ENCODE measurements around the gene THBS3. TPM values are rescaled to one million over a fixed set of nuclear protein-coding genes. Genes with fewer than 3 reads are reported as not detected.

The THBS3 gene
- total and polyA plus RNA-seq, 2 of the 4 experiments (the other 2 are of a cell fraction) = 15.1 to 30.4 TPM

GRCh38 chr1:155206891-155207805, 549 bp downstream of the THBS3 start:
- no peak overlapping the region for H2BK5ac ChIP-seq (ENCODE audit: low read depth, low read length, poor library complexity, severe bottlenecking)
- no peak for TF ChIP-seq BHLHE40 (IDR thresholded peaks at IDR 0.05; ENCODE audit: low read depth, low read length)
- TF ChIP-seq RCOR1 (IDR thresholded peaks at IDR 0.05; ENCODE audit: insufficient replicate concordance, low read length) = no peak
- no peak for TF ChIP-seq FOS (IDR thresholded peaks at IDR 0.05; ENCODE audit: low read depth, low read length)
- no peak for TF ChIP-seq CHD1 (IDR thresholded peaks at IDR 0.05; ENCODE audit: low read depth, low read length)
- TF ChIP-seq POLR2A (IDR thresholded peaks at IDR 0.05; ENCODE audit: low read depth, low read length) = peak; percentile 21; the same call in 1 of the 2 replicates
- no peak for TF ChIP-seq RFX5 (IDR thresholded peaks at IDR 0.05; ENCODE audit: low read depth, low read length)
- TF ChIP-seq CTCF (conservative IDR thresholded peaks at IDR 0.05; ENCODE audit: low read depth, low read length) = peak; percentile 95
- TF ChIP-seq CEBPB (IDR thresholded peaks at IDR 0.05; ENCODE audit: low read depth, low read length) = no peak
- TF ChIP-seq MAFK (IDR thresholded peaks at IDR 0.05; ENCODE audit: low read depth, low read length) = no peak
- TF ChIP-seq RAD21 (IDR thresholded peaks at IDR 0.05; ENCODE audit: low read length) = peak; percentile 80
- no peak for TF ChIP-seq MXI1 (IDR thresholded peaks at IDR 0.05; ENCODE audit: borderline replicate concordance, low read depth, low read length)
- TF ChIP-seq, protein P1, sequence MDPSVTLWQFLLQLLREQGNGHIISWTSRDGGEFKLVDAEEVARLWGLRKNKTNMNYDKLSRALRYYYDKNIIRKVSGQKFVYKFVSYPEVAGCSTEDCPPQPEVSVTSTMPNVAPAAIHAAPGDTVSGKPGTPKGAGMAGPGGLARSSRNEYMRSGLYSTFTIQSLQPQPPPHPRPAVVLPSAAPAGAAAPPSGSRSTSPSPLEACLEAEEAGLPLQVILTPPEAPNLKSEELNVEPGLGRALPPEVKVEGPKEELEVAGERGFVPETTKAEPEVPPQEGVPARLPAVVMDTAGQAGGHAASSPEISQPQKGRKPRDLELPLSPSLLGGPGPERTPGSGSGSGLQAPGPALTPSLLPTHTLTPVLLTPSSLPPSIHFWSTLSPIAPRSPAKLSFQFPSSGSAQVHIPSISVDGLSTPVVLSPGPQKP (IDR thresholded peaks at IDR 0.05; ENCODE audit: borderline replicate concordance, low read depth, low read length) = no peak
- no peak for TF ChIP-seq NFE2L2 (IDR thresholded peaks at IDR 0.05; ENCODE audit: low read depth, low read length)
- peak; percentile 55; the same call in 1 of the 2 replicates for TF ChIP-seq MAZ (IDR thresholded peaks at IDR 0.05; ENCODE audit: borderline replicate concordance, low read depth, low read length)

More at GRCh38 chr1:155206891-155207805, 549 bp downstream of the THBS3 start:
- H3K79me1 ChIP-seq (ENCODE audit: low read depth in 1 of 2, low read length in 2 of 2) = peaks cover 13 to 24% of the 10 kb centered on the region in 2 experiments
- peak overlapping the region; percentile 10 for H3K14ac ChIP-seq (replicated peaks; ENCODE audit: low read depth, low read length)
- no peaks in the 10 kb centered on the region for H4K20me1 ChIP-seq (ENCODE audit: insufficient read depth, low read length)
- H4K91ac ChIP-seq (ENCODE audit: insufficient read depth, low read depth, low read length) = peak overlapping the region; percentile 57
- 0 out of 2 replicates have a peak overlapping the region, but pooled peaks have one; percentile 16 for H2BK20ac ChIP-seq (ENCODE audit: low read depth, low read length)
- H3K9me1 ChIP-seq (ENCODE audit: insufficient read depth, low read length) = peaks cover 6% of the 10 kb centered on the region; the same call in 1 of the 2 replicates
- ChIA-PET CTCF (interaction anchor here (0.6 to 2.0 kb wide), 7 partner anchors 13 to 109 kb away, joined by 3 to 18 read pairs (median 4); partner anchors contain the start of gene KRTCAP2), POLR2A (ENCODE audit: unreplicated experiment) (interaction anchor here (0.5 to 0.6 kb wide), 3 partner anchors 16 to 107 kb away, joined by 3 read pairs; no protein-coding TSS in a partner anchor)
- H4K5ac ChIP-seq (ENCODE audit: low read depth, low read length) = peak overlapping the region; percentile 34; the same call in 1 of the 2 replicates
- peaks cover 4% of the 10 kb centered on the region; the same call in 1 of the 2 replicates for H3K36me3 ChIP-seq (ENCODE audit: control insufficient read depth, insufficient read depth, low read length)
- peak overlapping the region; percentile 79 for H2AFZ ChIP-seq (replicated peaks; ENCODE audit: low read length, poor library complexity)
- peaks cover 15% of the 10 kb centered on the region for H3K4me1 ChIP-seq (ENCODE audit: control insufficient read depth, insufficient read depth, low read length)
- H3K27ac ChIP-seq (ENCODE audit: insufficient read depth, low read length) = peak overlapping the region; percentile 12; the same call in 1 of the 2 replicates
- WGBS, 2 experiments (ENCODE audit: extremely low coverage in 2 of 2, insufficient read length in 1 of 2) = 2% methylated on average over 8 of the region's 13 CpGs; no CpG with 5 or more reads in 1 of the 2 experiments
- peak overlapping the region; percentile 14 for H3K23ac ChIP-seq (ENCODE audit: low read depth, low read length)
- peak overlapping the region; percentile 54 for H3K4ac ChIP-seq (ENCODE audit: low read depth, low read length)
- BruUV-seq (replicated peaks) = no TSS peak
- dilution Hi-C loops (cut with HindIII; ENCODE audit: low sequenced_read_pairs, unreplicated experiment) (no loop called here), in situ Hi-C loops (cut with MboI; ENCODE audit: low sequenced_read_pairs) (no loop called here), intact Hi-C loops (cut with micrococcal nuclease) (loop anchor here (1.0 to 10.0 kb wide), 4 partner anchors 19 to 388 kb away; partner anchors contain the start of gene RUSC1)
- peak overlapping the region; percentile 90 for H3K4me2 ChIP-seq (ENCODE audit: low read depth, low read length)
- peak; percentile 33 for ATAC-seq (ENCODE audit: low read depth)
- no peaks in the 10 kb centered on the region for H3K9me3 ChIP-seq (ENCODE audit: control insufficient read depth, insufficient read depth, low read length)
- DNase-seq = peak; percentile 74
- no peak overlapping the region; the same call in 2 of the 3 replicates for H2BK15ac ChIP-seq (ENCODE audit: low read depth, low read length)
- no peak overlapping the region for H3K18ac ChIP-seq (ENCODE audit: low read depth, low read length)
- peak overlapping the region; percentile 84 for H2AK5ac ChIP-seq (ENCODE audit: low read depth, low read length)
- H3K4me3 ChIP-seq (ENCODE audit: insufficient read depth, low read depth, low read length) = peak overlapping the region; percentile 6; the same call in 1 of the 2 replicates
- H2BK120ac ChIP-seq (ENCODE audit: low read depth, low read length) = peak overlapping the region; percentile 31; the same call in 1 of the 2 replicates
- H2AK9ac ChIP-seq (replicated peaks; ENCODE audit: low read depth, low read length, poor library complexity) = peak overlapping the region; percentile 75
- peak overlapping the region in 1 of 2 experiments; percentile 62; a peak in 2 of 4 replicates for H4K8ac ChIP-seq (ENCODE audit: low read depth in 2 of 2, low read length in 2 of 2)
- H3K27me3 ChIP-seq (ENCODE audit: control insufficient read depth, insufficient read depth, low read length) = no peaks in the 10 kb centered on the region
- peak overlapping the region; percentile 45 for H3K9ac ChIP-seq (ENCODE audit: low read depth, low read length)
- 0 out of 2 replicates have a peak overlapping the region, but pooled peaks have one; percentile 41 for H3K56ac ChIP-seq (ENCODE audit: extremely low read depth, insufficient read depth, low read length)
